Spinal cord (tissue), 10 donors: ENCODE measurements around the gene UBE3B. TPM values are rescaled to one million over a fixed set of nuclear protein-coding genes. Genes with fewer than 3 reads are reported as not detected.

Source experiments
- DNase-seq, 6 donors: peaks; one replicate each; pipeline versions ENCODE4 v3.0.0 to v3.0.0-alpha.2; 2013 to 2015; ENCODE audit warnings: low spot score in 6 of 6, low read depth in 4 of 6
- H3K27ac ChIP-seq: one replicate; pipeline ENCODE4 v1.5.1; 2013; ENCODE audit warnings: low read depth, low read length, control low read depth
- H3K27me3 ChIP-seq: one replicate; pipeline ENCODE4 v1.6.1; 2013; ENCODE audit warnings: low read length; ENCODE audit not compliant: control insufficient read depth, insufficient read depth
- H3K36me3 ChIP-seq: one replicate; pipeline ENCODE4 v1.6.1; 2013; ENCODE audit warnings: low read length; ENCODE audit not compliant: control insufficient read depth, insufficient read depth
- H3K4me1 ChIP-seq: one replicate; pipeline ENCODE4 v1.6.1; 2013; ENCODE audit warnings: low read length; ENCODE audit not compliant: control insufficient read depth, insufficient read depth
- H3K4me3 ChIP-seq: one replicate; pipeline ENCODE4 v1.5.1; 2013; ENCODE audit warnings: low read depth, low read length, control low read depth
- H3K9me3 ChIP-seq: one replicate; pipeline ENCODE4 v1.6.1; 2013; ENCODE audit warnings: low read length; ENCODE audit not compliant: control insufficient read depth, insufficient read depth
- WGBS: methylation state at CpG from one replicate; pipeline ENCODE4 v1.1.5; 2013; ENCODE audit warnings: missing lambda C conversion rate; ENCODE audit not compliant: insufficient coverage; 5-methylcytosine and 5-hydroxymethylcytosine counted together
- polyA plus RNA-seq, 2 donors: library from polyadenylated mRNA; unstranded; fragments of 120-200 nt; gene quantifications; one replicate each; pipeline ENCODE4 v1.2.1, GENCODE V29; 2013; ENCODE audit not compliant: insufficient read length in 2 of 2
- total RNA-seq, 2 donors: library from RNA; depleted of rRNA in 1 of 2; stranded (reverse); fragments of 120-200 nt in 1 of 2; fragments of >200 nt in 1 of 2; gene quantifications; one replicate each; pipeline versions ENCODE4 v1.2.3 to v1.2.4, GENCODE V29; 2013 to 2014
- donor health status: healthy.

Gene UBE3B
- total and polyA plus RNA-seq, 4 donors: 25.7 to 30.2 (median 26.9) TPM

DNA sequence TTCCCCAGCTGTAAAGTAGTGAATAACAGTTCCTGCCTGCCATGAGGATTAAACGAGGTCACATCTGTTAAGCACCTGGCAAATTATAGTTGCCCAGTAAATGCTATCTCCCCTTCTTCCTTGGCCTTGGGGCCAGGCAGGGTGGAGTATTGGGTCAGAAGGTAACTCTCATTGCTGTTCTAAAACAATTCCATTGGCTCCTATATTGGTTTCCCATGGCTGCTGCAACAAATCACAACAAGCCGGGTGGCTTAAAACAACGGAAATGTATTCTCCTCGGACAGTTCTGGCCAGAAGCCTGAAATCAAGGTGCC, 63.9 kb downstream of the UBE3B start:
- no peak overlapping the region for H3K27ac ChIP-seq
- no peak for DNase-seq
- H3K36me3 ChIP-seq: peaks cover 25% of the 10 kb centered on the region
- H3K9me3 ChIP-seq: no peaks in the 10 kb centered on the region
- WGBS: 71% methylated on average over 3 of the region's 4 CpGs
- no peaks in the 10 kb centered on the region for H3K27me3 ChIP-seq
- no peaks in the 10 kb centered on the region for H3K4me1 ChIP-seq
- H3K4me3 ChIP-seq: no peak overlapping the region

- H3K36me3 ChIP-seq: peaks cover 22% of the 10 kb centered on the region
- no peaks in the 10 kb centered on the region for H3K27me3 ChIP-seq
- no peak overlapping the region for H3K4me3 ChIP-seq
- no peak for DNase-seq
- no peaks in the 10 kb centered on the region for H3K9me3 ChIP-seq
- H3K4me1 ChIP-seq: no peaks in the 10 kb centered on the region
- H3K27ac ChIP-seq: no peak overlapping the region
- WGBS: no CpG with 5 or more reads among the region's 2 CpGs
Observed at GRCh38 chr12:109542014-109542413, 64.6 kb downstream of the UBE3B start.

DNA sequence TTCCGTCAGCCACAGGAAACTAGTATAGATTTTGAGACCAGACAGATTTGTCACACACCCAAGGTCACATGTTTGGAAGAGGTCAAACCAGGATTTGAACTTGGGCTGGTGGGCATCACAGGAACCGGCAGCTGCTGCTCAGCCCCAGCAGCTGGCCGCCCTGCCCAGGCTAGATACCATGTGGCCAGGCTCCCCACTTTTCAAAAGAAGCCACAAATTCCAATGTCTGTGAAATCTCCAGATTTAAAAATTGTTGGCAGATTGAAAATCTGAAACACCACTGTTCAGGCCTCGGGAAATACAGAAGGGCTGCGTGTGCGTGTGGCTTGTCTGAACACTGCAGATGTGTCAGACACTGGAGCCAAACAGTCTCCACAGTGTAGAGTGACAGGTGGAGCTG, 65.4 kb downstream of the UBE3B start:
- H3K27me3 ChIP-seq: peaks cover under 1% of the 10 kb centered on the region
- peaks cover 16% of the 10 kb centered on the region for H3K36me3 ChIP-seq
- H3K9me3 ChIP-seq: no peaks in the 10 kb centered on the region
- H3K4me1 ChIP-seq: no peaks in the 10 kb centered on the region
- H3K27ac ChIP-seq: no peak overlapping the region
- DNase-seq: no peak
- WGBS: 90% methylated on average over 6 of the region's 6 CpGs
- H3K4me3 ChIP-seq: no peak overlapping the region

GRCh38 chr12:109544955-109545531, 67.6 kb downstream of the UBE3B start:
- Histone ChIP-seq H3K36me3 (peaks cover 13% of the 10 kb centered on the region), H3K9me3 (no peaks in the 10 kb centered on the region), H3K27ac (no peak overlapping the region), H3K4me1 (peaks cover 4% of the 10 kb centered on the region), H3K4me3 (no peak overlapping the region), H3K27me3 (peaks cover 11% of the 10 kb centered on the region)
- no peak for DNase-seq
- 78% methylated on average over 5 of the region's 7 CpGs for WGBS

DNA sequence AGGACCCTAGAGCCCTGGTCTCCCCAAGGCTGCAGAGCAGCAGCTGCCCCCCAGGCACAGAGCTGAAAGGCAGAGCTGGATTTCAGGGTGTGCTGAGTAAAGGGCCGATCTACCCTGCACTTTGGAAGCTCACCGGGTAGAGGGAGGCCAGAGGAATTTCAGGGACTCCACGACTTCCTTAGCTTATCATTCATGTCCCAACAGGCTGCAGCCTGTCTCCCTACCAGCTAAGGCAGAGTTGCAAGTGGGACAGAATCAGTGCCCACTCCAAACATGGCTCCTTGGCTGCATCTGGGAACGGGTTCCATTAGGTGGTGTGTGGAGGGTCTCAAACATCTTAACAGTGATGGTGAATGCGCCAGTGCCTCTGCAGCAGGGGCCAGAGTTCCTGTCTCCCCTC, 68.4 kb downstream of the UBE3B start:
- no peak overlapping the region for H3K4me3 ChIP-seq
- no peak overlapping the region for H3K27ac ChIP-seq
- H3K36me3 ChIP-seq: peaks cover 13% of the 10 kb centered on the region
- DNase-seq: no peak
- 83% methylated on average over 5 of the region's 5 CpGs for WGBS
- H3K9me3 ChIP-seq: no peaks in the 10 kb centered on the region
- peaks cover 19% of the 10 kb centered on the region for H3K27me3 ChIP-seq
- peaks cover 9% of the 10 kb centered on the region for H3K4me1 ChIP-seq

DNA sequence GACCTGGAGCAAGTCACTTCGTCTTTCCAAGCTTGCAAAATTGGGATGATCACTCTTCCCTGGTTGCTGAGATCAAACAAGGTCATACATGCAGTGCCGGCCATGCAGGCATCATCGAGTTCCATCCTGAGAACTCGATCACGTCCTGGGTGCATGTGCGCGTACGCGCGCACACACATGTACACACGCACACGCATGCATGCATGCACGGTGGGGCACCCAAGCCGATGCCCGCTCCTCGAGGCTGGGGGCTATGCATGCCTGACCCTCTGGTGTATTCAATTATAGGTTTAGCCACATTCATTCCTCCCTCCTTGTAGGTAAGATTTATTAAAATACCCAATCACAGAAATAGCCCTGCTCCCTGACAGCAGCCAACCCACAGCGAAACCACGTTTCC, 69.9 kb downstream of the UBE3B start:
- Histone ChIP-seq H3K27me3 (peaks cover 22% of the 10 kb centered on the region), H3K4me1 (peaks cover 9% of the 10 kb centered on the region), H3K27ac (no peak overlapping the region), H3K4me3 (no peak overlapping the region), H3K9me3 (no peaks in the 10 kb centered on the region), H3K36me3 (peaks cover 9% of the 10 kb centered on the region)
- DNase-seq: no peak
- 88% methylated on average over 13 of the region's 18 CpGs for WGBS

GRCh38 chr12:109548258-109548657, 70.8 kb downstream of the UBE3B start:
- no peak overlapping the region for H3K27ac ChIP-seq
- 86% methylated on average over 4 of the region's 4 CpGs for WGBS
- H3K27me3 ChIP-seq: peaks cover 22% of the 10 kb centered on the region
- no peaks in the 10 kb centered on the region for H3K9me3 ChIP-seq
- H3K4me3 ChIP-seq: no peak overlapping the region
- DNase-seq: no peak
- peaks cover 7% of the 10 kb centered on the region for H3K36me3 ChIP-seq
- peaks cover 9% of the 10 kb centered on the region for H3K4me1 ChIP-seq

DNA sequence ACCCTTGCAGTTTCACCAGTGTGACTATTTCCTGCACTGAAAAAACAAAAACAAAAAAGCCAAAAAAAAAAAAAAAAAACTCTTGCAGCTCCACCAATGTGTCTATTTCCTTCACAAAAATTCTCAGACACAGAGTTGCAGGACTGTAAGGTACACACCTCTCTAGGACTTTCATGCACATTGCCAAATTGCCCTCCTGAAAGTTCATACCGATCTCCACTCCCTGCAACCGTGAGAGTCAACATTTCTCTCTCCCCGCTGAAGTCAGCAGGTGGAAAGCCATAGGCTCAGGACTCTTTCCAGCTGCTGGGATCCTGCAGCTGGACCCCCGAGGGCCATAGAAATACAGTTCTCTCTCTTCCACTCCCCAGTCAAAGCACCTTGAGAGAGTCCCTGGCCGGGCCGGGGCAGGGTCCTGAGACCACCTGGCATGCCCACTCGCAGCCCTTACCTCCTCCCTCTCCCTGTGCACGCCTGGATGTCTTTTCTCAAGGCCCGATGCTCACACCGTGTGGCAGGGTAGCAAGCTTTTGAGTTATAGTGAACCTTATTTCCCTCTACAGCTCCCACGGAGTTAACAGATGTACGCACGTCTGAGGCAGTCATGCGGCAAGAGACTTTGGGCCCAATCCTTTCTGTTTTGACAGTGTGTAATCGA, 72.3 kb downstream of the UBE3B start:
- Histone ChIP-seq H3K4me1 (peaks cover 16% of the 10 kb centered on the region), H3K36me3 (peaks cover 2% of the 10 kb centered on the region), H3K27ac (no peak overlapping the region), H3K4me3 (no peak overlapping the region), H3K27me3 (peaks cover 24% of the 10 kb centered on the region), H3K9me3 (no peaks in the 10 kb centered on the region)
- DNase-seq: peak in 1 of 6 donors; percentile 54
- 30% methylated on average over 6 of the region's 15 CpGs for WGBS

GRCh38 chr12:109550281-109550680, 72.8 kb downstream of the UBE3B start:
- DNase-seq: no peak
- WGBS: 52% methylated on average over 6 of the region's 12 CpGs
- Histone ChIP-seq H3K4me3 (no peak overlapping the region), H3K27ac (no peak overlapping the region), H3K4me1 (peaks cover 16% of the 10 kb centered on the region), H3K9me3 (no peaks in the 10 kb centered on the region), H3K36me3 (no peaks in the 10 kb centered on the region), H3K27me3 (peaks cover 24% of the 10 kb centered on the region)

GRCh38 chr12:109551108-109551507, 73.7 kb downstream of the UBE3B start:
- Histone ChIP-seq H3K36me3 (no peaks in the 10 kb centered on the region), H3K27ac (no peak overlapping the region), H3K4me3 (no peak overlapping the region), H3K9me3 (no peaks in the 10 kb centered on the region), H3K4me1 (peaks cover 21% of the 10 kb centered on the region), H3K27me3 (peaks cover 24% of the 10 kb centered on the region)
- DNase-seq: no peak
- WGBS: 97% methylated on average over 4 of the region's 6 CpGs
